Colonic mucosa (tissue), 4 donors: ENCODE data around the gene CRAMP1. TPM values are rescaled to one million over a fixed set of nuclear protein-coding genes. Genes with fewer than 3 reads are reported as not detected.
"Not testable (repeated sequence)": the region's sequence is repeated elsewhere in the genome, so short reads cannot be mapped to it uniquely, and the experiment has no call there.

Experiments
- DNase-seq: peaks from one replicate; pipeline ENCODE4 v3.0.0-alpha.2; 2020
- H3K27ac ChIP-seq: fragments of 200-600 bp; one replicate; pipeline ENCODE4 v1.8.0; 2021
- H3K27me3 ChIP-seq: fragments of 200-600 bp; one replicate; pipeline ENCODE4 v1.8.0; 2021
- H3K36me3 ChIP-seq: fragments of 200-600 bp; one replicate; pipeline ENCODE4 v1.8.0; 2021
- H3K4me1 ChIP-seq: fragments of 200-600 bp; one replicate; pipeline ENCODE4 v1.8.0; 2021; ENCODE audit warnings: mild to moderate bottlenecking
- H3K4me3 ChIP-seq: fragments of 200-600 bp; one replicate; pipeline ENCODE4 v1.8.0; 2021
- H3K9ac ChIP-seq, 2 donors: one replicate each; pipeline ENCODE4 v1.7.0; 2013; ENCODE audit warnings: control low read depth in 2 of 2, low read depth in 2 of 2, low read length in 2 of 2
- H3K9me3 ChIP-seq: fragments of 200-600 bp; one replicate; pipeline ENCODE4 v1.8.0; 2021
- intact Hi-C: fragments of 100-400 bp; cut with DNase I; formaldehyde crosslinking; loops from one replicate; pipeline ENCODE4 v1.14.1; 2022
- total RNA-seq, 2 donors: library from RNA; stranded (reverse); fragmentation: NEBNext Ultra II Directional in 1 of 2; extraction: Animal tissue kit (Norgen Biotek cat#: 25700) in 1 of 2; gene quantifications; one replicate each; pipeline ENCODE4 v1.2.1, GENCODE V29; 2021
- TF ChIP-seq, protein P1 (sequence below): fragments of 200-600 bp; IDR thresholded peaks from one replicate; pipeline ENCODE4 v1.8.0; 2022; ENCODE audit warnings: antibody characterized with exemption, mild to moderate bottlenecking
- donor health status: healthy.
- donor health status: DM: no; HTN: no; CAD: no.
- donor health status: DM: no; HTN: no; CAD: no.

Gene CRAMP1
- total RNA-seq, 2 donors from 2014 or later, result 13.6 to 17.1 TPM

DNA sequence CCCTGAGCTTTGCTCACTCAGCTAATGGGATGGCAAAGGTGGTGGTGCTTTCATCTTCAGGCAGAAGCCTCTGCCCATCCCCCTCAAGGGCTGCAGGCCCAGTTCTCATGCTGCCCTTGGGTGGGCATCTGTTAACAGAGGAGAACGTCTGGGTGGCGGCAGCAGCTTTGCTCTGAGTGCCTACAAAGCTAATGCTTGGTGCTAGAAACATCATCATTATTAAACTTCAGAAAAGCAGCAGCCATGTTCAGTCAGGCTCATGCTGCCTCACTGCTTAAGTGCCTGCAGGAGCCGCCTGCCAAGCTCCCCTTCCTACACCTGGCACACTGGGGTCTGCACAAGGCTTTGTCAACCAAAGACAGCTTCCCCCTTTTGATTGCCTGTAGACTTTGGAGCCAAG, 88.1 kb downstream of the CRAMP1 start:
- TF ChIP-seq, protein P1, sequence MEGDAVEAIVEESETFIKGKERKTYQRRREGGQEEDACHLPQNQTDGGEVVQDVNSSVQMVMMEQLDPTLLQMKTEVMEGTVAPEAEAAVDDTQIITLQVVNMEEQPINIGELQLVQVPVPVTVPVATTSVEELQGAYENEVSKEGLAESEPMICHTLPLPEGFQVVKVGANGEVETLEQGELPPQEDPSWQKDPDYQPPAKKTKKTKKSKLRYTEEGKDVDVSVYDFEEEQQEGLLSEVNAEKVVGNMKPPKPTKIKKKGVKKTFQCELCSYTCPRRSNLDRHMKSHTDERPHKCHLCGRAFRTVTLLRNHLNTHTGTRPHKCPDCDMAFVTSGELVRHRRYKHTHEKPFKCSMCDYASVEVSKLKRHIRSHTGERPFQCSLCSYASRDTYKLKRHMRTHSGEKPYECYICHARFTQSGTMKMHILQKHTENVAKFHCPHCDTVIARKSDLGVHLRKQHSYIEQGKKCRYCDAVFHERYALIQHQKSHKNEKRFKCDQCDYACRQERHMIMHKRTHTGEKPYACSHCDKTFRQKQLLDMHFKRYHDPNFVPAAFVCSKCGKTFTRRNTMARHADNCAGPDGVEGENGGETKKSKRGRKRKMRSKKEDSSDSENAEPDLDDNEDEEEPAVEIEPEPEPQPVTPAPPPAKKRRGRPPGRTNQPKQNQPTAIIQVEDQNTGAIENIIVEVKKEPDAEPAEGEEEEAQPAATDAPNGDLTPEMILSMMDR, result no peak
- no peaks in the 10 kb centered on the region for H3K27me3 ChIP-seq
- no peaks in the 10 kb centered on the region for H3K36me3 ChIP-seq
- H3K4me3 ChIP-seq, result no peak overlapping the region
- DNase-seq, result no peak
- no peaks in the 10 kb centered on the region for H3K9me3 ChIP-seq
- intact Hi-C loops, result no loop called here
- no peak overlapping the region for H3K9ac ChIP-seq
- H3K4me1 ChIP-seq, result no peaks in the 10 kb centered on the region
- no peak overlapping the region for H3K27ac ChIP-seq

DNA sequence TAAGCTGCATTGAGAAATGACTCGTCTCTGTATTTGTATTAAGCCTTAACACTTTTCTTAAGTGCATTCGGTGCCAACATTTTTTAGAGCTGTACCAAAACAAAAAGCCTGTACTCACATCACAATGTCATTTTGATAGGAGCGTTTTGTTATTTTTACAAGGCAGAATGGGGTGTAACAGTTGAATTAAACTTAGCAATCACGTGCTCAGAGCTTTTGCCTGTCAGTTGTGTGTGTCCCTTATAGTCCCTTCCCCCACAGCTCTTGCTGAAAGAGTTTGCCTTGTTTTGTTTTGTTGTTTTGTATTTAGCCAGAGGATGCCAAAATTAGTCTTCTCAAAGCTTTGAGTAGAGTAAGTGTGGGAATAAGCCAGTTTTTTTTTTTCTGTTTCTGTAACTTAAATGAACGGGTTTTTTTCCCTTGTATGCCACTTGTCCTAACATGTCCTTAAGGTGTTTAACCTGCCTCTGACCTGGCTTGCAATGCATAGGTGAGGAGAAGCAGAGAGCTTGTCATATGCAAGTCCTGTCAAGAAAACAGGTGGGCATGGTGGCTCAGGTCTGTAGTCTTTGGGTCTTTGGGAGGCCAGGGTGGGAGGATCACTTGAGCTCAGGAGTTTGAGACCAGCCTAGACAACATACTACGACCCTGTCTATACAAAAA, 89.2 kb downstream of the CRAMP1 start:
- no peak for DNase-seq
- Histone ChIP-seq H3K9ac (no peak overlapping the region), H3K9me3 (no peaks in the 10 kb centered on the region), H3K27ac (no peak overlapping the region), H3K36me3 (no peaks in the 10 kb centered on the region), H3K4me1 (no peaks in the 10 kb centered on the region), H3K4me3 (no peak overlapping the region), H3K27me3 (no peaks in the 10 kb centered on the region)
- TF ChIP-seq, protein P1, result no peak
- intact Hi-C loops, result no loop called here

GRCh38 chr16:1705324-1705687, 93.1 kb downstream of the CRAMP1 start:
- H3K27me3 ChIP-seq, H3K9me3 ChIP-seq, intact Hi-C loops, H3K4me1 ChIP-seq, H3K36me3 ChIP-seq, DNase-seq: not testable (repeated sequence)
- H3K27ac ChIP-seq, result peak overlapping the region; percentile 90
- peak overlapping the region; percentile 67 for H3K4me3 ChIP-seq
- peak overlapping the region; percentile 89 to 96 for H3K9ac ChIP-seq

DNA sequence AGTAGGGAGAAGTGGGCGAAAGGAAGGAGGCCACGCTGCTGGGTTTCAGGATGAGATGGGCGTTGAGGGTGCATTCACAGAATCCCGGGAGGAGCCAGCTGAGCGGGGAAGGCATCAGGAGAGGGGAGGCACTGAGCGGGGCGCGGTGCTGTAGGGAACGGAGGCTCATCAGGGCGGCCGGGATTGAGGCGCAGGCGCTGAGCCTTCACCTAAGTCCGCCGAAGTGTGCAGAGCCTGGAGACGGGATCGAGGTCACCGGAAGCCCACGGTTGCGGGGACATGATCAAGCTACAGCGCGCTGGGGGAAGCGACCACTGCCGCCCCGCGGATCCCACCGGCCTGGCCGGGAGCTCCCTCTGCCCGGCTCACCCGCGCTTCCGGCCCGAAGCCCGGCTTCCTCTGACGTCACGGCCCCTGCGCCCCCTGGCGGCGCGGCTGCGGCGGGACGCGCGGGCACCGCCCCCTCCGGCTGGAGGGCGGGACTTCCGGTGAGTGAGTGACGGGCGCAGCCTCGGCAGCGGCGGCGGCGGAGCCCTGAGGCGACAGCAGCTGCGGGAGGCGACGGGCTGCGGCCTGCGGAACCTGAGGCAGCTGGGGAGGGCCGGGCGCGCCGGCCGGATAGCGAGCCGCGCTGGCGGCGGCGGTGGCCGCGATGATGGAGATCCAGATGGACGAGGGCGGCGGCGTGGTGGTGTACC, 93.7 kb downstream of the CRAMP1 start, which contains the start of gene MAPK8IP3:
MAPK8IP3 (plus strand) TSS at position 508 of the 698 bp plus-strand sequence; CDS start at position 653, 145 bp downstream.
- Histone ChIP-seq H3K4me1 (peaks cover 5% of the 10 kb centered on the region), H3K9ac (peak within 1 kb of the TSS; percentile 89 to 96), H3K4me3 (peak within 1 kb of the TSS; percentile 67), H3K27me3 (no peaks in the 10 kb centered on the region), H3K27ac (peak within 1 kb of the TSS; percentile 90), H3K9me3 (no peaks in the 10 kb centered on the region), H3K36me3 (no peaks in the 10 kb centered on the region)
- DNase-seq, result peak; percentile 93
- intact Hi-C loops, result no loop called here
- TF ChIP-seq, protein P1, result peak; percentile 96

GRCh38 chr16:1706386-1707192, 94.4 kb downstream of the CRAMP1 start:
- Histone ChIP-seq H3K27me3 (no peaks in the 10 kb centered on the region), H3K4me3 (peak overlapping the region; percentile 67), H3K9me3 (no peaks in the 10 kb centered on the region), H3K9ac (peak overlapping the region; percentile 89 to 96), H3K4me1 (peaks cover 5% of the 10 kb centered on the region), H3K36me3 (no peaks in the 10 kb centered on the region), H3K27ac (peak overlapping the region; percentile 90)
- intact Hi-C loops, result no loop called here
- DNase-seq, result peak; percentile 25
- TF ChIP-seq, protein P1, result no peak
